GM10847 (cell line): ENCODE results near the gene PPP6R2.

ENCODE experiments used
- POLR2A ChIP-seq: IDR thresholded peaks from 2 replicates; pipeline ENCODE4 v1.6.1; 2011; ENCODE audit not compliant: insufficient read length; ENCODE audit errors: extremely low read depth

The PPP6R2 gene

GRCh38 chr22:50400931-50401330, 57.8 kb downstream of the PPP6R2 start:
- TF ChIP-seq POLR2A = no peak

- TF ChIP-seq POLR2A = no peak
Measured at GRCh38 chr22:50401907-50402306, 58.8 kb downstream of the PPP6R2 start.

- TF ChIP-seq POLR2A = no peak
Measured at GRCh38 chr22:50403701-50404101, 60.6 kb downstream of the PPP6R2 start.

GRCh38 chr22:50406416-50407170, 63.5 kb downstream of the PPP6R2 start:
- no peak for TF ChIP-seq POLR2A

GRCh38 chr22:50408311-50408710, 65.2 kb downstream of the PPP6R2 start:
- TF ChIP-seq POLR2A = no peak

- no peak for TF ChIP-seq POLR2A
Measured at GRCh38 chr22:50414476-50415248, 71.5 kb downstream of the PPP6R2 start.

- TF ChIP-seq POLR2A = no peak
Measured at GRCh38 chr22:50415426-50415825, 72.3 kb downstream of the PPP6R2 start.

GRCh38 chr22:50416996-50417395, 73.9 kb downstream of the PPP6R2 start:
- TF ChIP-seq POLR2A = no peak

- no peak for TF ChIP-seq POLR2A
Measured at GRCh38 chr22:50417411-50418210, 74.5 kb downstream of the PPP6R2 start.

- no peak for TF ChIP-seq POLR2A
Measured at GRCh38 chr22:50418624-50419023, 75.5 kb downstream of the PPP6R2 start.

- TF ChIP-seq POLR2A = no peak
Measured at GRCh38 chr22:50419116-50419515, 76.0 kb downstream of the PPP6R2 start.

GRCh38 chr22:50420015-50420414, 76.9 kb downstream of the PPP6R2 start:
- no peak for TF ChIP-seq POLR2A

GRCh38 chr22:50420581-50420980, 77.5 kb downstream of the PPP6R2 start:
- TF ChIP-seq POLR2A = no peak

- no peak for TF ChIP-seq POLR2A
Measured at GRCh38 chr22:50422046-50422445, 78.9 kb downstream of the PPP6R2 start.

GRCh38 chr22:50422961-50423815, 80.1 kb downstream of the PPP6R2 start:
- no peak for TF ChIP-seq POLR2A

- TF ChIP-seq POLR2A = no peak
Measured at GRCh38 chr22:50423956-50424355, 80.8 kb downstream of the PPP6R2 start.
